Osteoblast (primary cell): ENCODE results near the gene EAPP. TPM values are rescaled to one million over a fixed set of nuclear protein-coding genes. Genes with fewer than 3 reads are reported as not detected.
"Not testable (repeated sequence)": the region's sequence is repeated elsewhere in the genome, so short reads cannot be mapped to it uniquely, and the experiment has no call there.

Source experiments
- DNase-seq: peaks from one replicate; pipeline ENCODE4 v3.0.0; 2011; ENCODE audit warnings: low spot score, mixed read lengths; ENCODE audit not compliant: insufficient read length; ENCODE audit errors: missing footprints
- H2AFZ ChIP-seq: 2 replicates; pipeline ENCODE4 v1.6.0; 2011; ENCODE audit warnings: mild to moderate bottlenecking, low read length
- H3K27ac ChIP-seq: 2 replicates; pipeline ENCODE4 v1.5.1; 2011; ENCODE audit warnings: mild to moderate bottlenecking, low read depth, low read length, moderate library complexity
- H3K27me3 ChIP-seq: 2 replicates; pipeline ENCODE4 v1.6.0; 2012; ENCODE audit warnings: mild to moderate bottlenecking, control low read depth, inconsistent platforms, low read length, moderate library complexity; ENCODE audit not compliant: insufficient read depth
- H3K36me3 ChIP-seq: 2 replicates; pipeline ENCODE4 v1.5.1; 2011; ENCODE audit warnings: mild to moderate bottlenecking, low read length, control low read depth, moderate library complexity; ENCODE audit not compliant: insufficient read depth
- H3K4me1 ChIP-seq: 2 replicates; pipeline ENCODE4 v1.5.1; 2011; ENCODE audit warnings: mild to moderate bottlenecking, low read length, control low read depth, moderate library complexity; ENCODE audit not compliant: insufficient read depth
- H3K4me2 ChIP-seq: 2 replicates; pipeline ENCODE4 v1.6.0; 2011; ENCODE audit warnings: mild to moderate bottlenecking, low read length; ENCODE audit not compliant: insufficient read depth
- H3K4me3 ChIP-seq: fragments of 200-600 bp; sonication (generic); 3 replicates; pipeline ENCODE4 v1.5.1; 2012; ENCODE audit warnings: mild to moderate bottlenecking, low read length, inconsistent platforms; ENCODE audit not compliant: insufficient read depth
- H3K79me2 ChIP-seq: 2 replicates; pipeline ENCODE4 v1.6.0; 2012; ENCODE audit warnings: mild to moderate bottlenecking, low read length, control low read depth, inconsistent platforms; ENCODE audit not compliant: insufficient read depth
- H3K9me3 ChIP-seq: 2 replicates; pipeline ENCODE4 v1.5.1; 2011; ENCODE audit warnings: low read depth, low read length, control low read depth
- H4K20me1 ChIP-seq: 2 replicates; pipeline ENCODE4 v1.6.0; 2012; ENCODE audit warnings: mild to moderate bottlenecking, low read length, control low read depth; ENCODE audit not compliant: insufficient read depth
- CTCF ChIP-seq: IDR thresholded peaks from 2 replicates; pipeline ENCODE4 v1.5.1; 2011; ENCODE audit warnings: mild to moderate bottlenecking, low read depth, low read length, moderate library complexity; ENCODE audit errors: extremely low read depth
- total RNA-seq: library from RNA; depleted of rRNA; stranded (reverse); fragments of >200 nt; gene quantifications from 2 replicates; pipeline ENCODE4 v1.2.3, GENCODE V29; 2012

EAPP gene
- total RNA-seq, 1 donor = 53.6 TPM

- H3K4me3 ChIP-seq = no peak overlapping the region
- H4K20me1 ChIP-seq = no peaks in the 10 kb centered on the region
- H3K27me3 ChIP-seq = no peaks in the 10 kb centered on the region
- H3K36me3 ChIP-seq = peaks cover 11% of the 10 kb centered on the region
- H3K9me3 ChIP-seq = no peaks in the 10 kb centered on the region
- H3K79me2 ChIP-seq = peaks cover 29% of the 10 kb centered on the region
- no peak overlapping the region for H2AFZ ChIP-seq
- H3K4me2 ChIP-seq = peak overlapping the region; percentile 97
- peaks cover 24% of the 10 kb centered on the region for H3K4me1 ChIP-seq
- no peak for DNase-seq
- H3K27ac ChIP-seq = peak overlapping the region; percentile 94
- TF ChIP-seq CTCF = no peak
Observed at GRCh38 chr14:34536951-34537676, 2.4 kb downstream of the EAPP start.

GRCh38 chr14:34527591-34527990, 11.9 kb downstream of the EAPP start:
- no peaks in the 10 kb centered on the region for H4K20me1 ChIP-seq
- no peak overlapping the region for H3K4me2 ChIP-seq
- no peak overlapping the region for H3K4me3 ChIP-seq
- H3K27me3 ChIP-seq = no peaks in the 10 kb centered on the region
- no peak for TF ChIP-seq CTCF
- no peaks in the 10 kb centered on the region for H3K4me1 ChIP-seq
- H3K79me2 ChIP-seq = no peaks in the 10 kb centered on the region
- DNase-seq = no peak
- H3K36me3 ChIP-seq = peaks cover 65% of the 10 kb centered on the region
- no peak overlapping the region for H2AFZ ChIP-seq
- no peaks in the 10 kb centered on the region for H3K9me3 ChIP-seq
- H3K27ac ChIP-seq = no peak overlapping the region

- not testable (repeated sequence) for H3K9me3 ChIP-seq, DNase-seq, H4K20me1 ChIP-seq, H3K27ac ChIP-seq, H3K4me1 ChIP-seq, H3K4me3 ChIP-seq, H3K4me2 ChIP-seq, H3K27me3 ChIP-seq, H2AFZ ChIP-seq, H3K79me2 ChIP-seq
- H3K36me3 ChIP-seq = peaks cover 62% of the 10 kb centered on the region
Observed at GRCh38 chr14:34524216-34524615, 15.3 kb downstream of the EAPP start.

GRCh38 chr14:34522496-34522895, 17.0 kb downstream of the EAPP start:
- H3K27ac ChIP-seq = no peak overlapping the region
- no peak overlapping the region for H3K4me3 ChIP-seq
- H3K27me3 ChIP-seq = no peaks in the 10 kb centered on the region
- no peaks in the 10 kb centered on the region for H3K9me3 ChIP-seq
- H3K4me1 ChIP-seq = no peaks in the 10 kb centered on the region
- H3K4me2 ChIP-seq = no peak overlapping the region
- no peak overlapping the region for H2AFZ ChIP-seq
- no peak for DNase-seq
- H3K36me3 ChIP-seq = peaks cover 55% of the 10 kb centered on the region
- no peaks in the 10 kb centered on the region for H3K79me2 ChIP-seq
- H4K20me1 ChIP-seq = no peaks in the 10 kb centered on the region
- TF ChIP-seq CTCF = no peak

- H3K27me3 ChIP-seq, DNase-seq, H2AFZ ChIP-seq, H3K79me2 ChIP-seq, H3K4me1 ChIP-seq, H3K4me2 ChIP-seq, H3K4me3 ChIP-seq, H4K20me1 ChIP-seq, H3K27ac ChIP-seq, H3K9me3 ChIP-seq: not testable (repeated sequence)
- peaks cover 51% of the 10 kb centered on the region for H3K36me3 ChIP-seq
Observed at GRCh38 chr14:34521071-34521470, 18.4 kb downstream of the EAPP start.

GRCh38 chr14:34520304-34520970, 19.1 kb downstream of the EAPP start:
- not testable (repeated sequence) for H2AFZ ChIP-seq, H3K27me3 ChIP-seq, H3K27ac ChIP-seq, H3K4me2 ChIP-seq, H3K79me2 ChIP-seq, H3K9me3 ChIP-seq, H3K4me1 ChIP-seq, H4K20me1 ChIP-seq, DNase-seq, H3K4me3 ChIP-seq
- peaks cover 50% of the 10 kb centered on the region for H3K36me3 ChIP-seq
